H9 (cell line): ENCODE measurements around the gene ISG15. TPM values are rescaled to one million over a fixed set of nuclear protein-coding genes. Genes with fewer than 3 reads are reported as not detected.

Source experiments
- DNase-seq: peaks from one replicate; pipeline ENCODE4 v3.0.0-alpha.2; 2017
- H2AFZ ChIP-seq: one replicate; pipeline ENCODE4 v1.6.1; 2013; ENCODE audit warnings: mild to moderate bottlenecking, low read length, control low read depth, moderate library complexity
- H2AK5ac ChIP-seq: 2 replicates; pipeline ENCODE4 v1.6.1; 2013; ENCODE audit warnings: low read length, control low read depth, mixed read lengths; ENCODE audit not compliant: insufficient read length
- H2BK120ac ChIP-seq: one replicate; pipeline ENCODE4 v1.6.1; 2013; ENCODE audit warnings: low read depth, mild to moderate bottlenecking, low read length, control low read depth, inconsistent platforms; ENCODE audit not compliant: poor library complexity, severe bottlenecking
- H2BK12ac ChIP-seq: 2 replicates; pipeline ENCODE4 v1.6.1; 2013; ENCODE audit warnings: low read length, control low read depth, mixed read lengths, low read depth; ENCODE audit not compliant: insufficient read length
- H2BK15ac ChIP-seq: 2 replicates; pipeline ENCODE4 v1.6.1; 2013; ENCODE audit warnings: low read depth, low read length, control low read depth
- H2BK20ac ChIP-seq: one replicate; pipeline ENCODE4 v1.6.1; 2013; ENCODE audit warnings: low read depth, mild to moderate bottlenecking, low read length, control low read depth, inconsistent platforms; ENCODE audit not compliant: poor library complexity, severe bottlenecking
- H2BK5ac ChIP-seq: 2 replicates; pipeline ENCODE4 v1.6.1; 2013; ENCODE audit warnings: low read length, control low read depth, mixed read lengths; ENCODE audit not compliant: insufficient read length
- H3K14ac ChIP-seq: 2 replicates; pipeline ENCODE4 v1.6.1; 2013; ENCODE audit warnings: low read length, control low read depth; ENCODE audit not compliant: insufficient read depth
- H3K18ac ChIP-seq: 2 replicates; pipeline ENCODE4 v1.6.1; 2013; ENCODE audit warnings: low read depth, mild to moderate bottlenecking, mixed read lengths, low read length, control low read depth; ENCODE audit not compliant: insufficient read length
- H3K23ac ChIP-seq: 2 replicates; pipeline ENCODE4 v1.6.1; 2013; ENCODE audit warnings: low read length, control low read depth, mixed read lengths, low read depth; ENCODE audit not compliant: insufficient read length
- H3K23me2 ChIP-seq: 2 replicates; pipeline ENCODE4 v1.6.1; 2013; ENCODE audit warnings: low read depth, mild to moderate bottlenecking, mixed read lengths, low read length, control low read depth; ENCODE audit not compliant: insufficient read length, poor library complexity, severe bottlenecking
- H3K27ac ChIP-seq: 2 replicates; pipeline ENCODE4 v1.5.1; 2013; ENCODE audit warnings: low read length, control low read depth, mixed read lengths, low read depth; ENCODE audit not compliant: insufficient read length
- H3K27me3 ChIP-seq: 2 replicates; pipeline ENCODE4 v1.6.1; 2013; ENCODE audit warnings: low read length, control low read depth, inconsistent platforms; ENCODE audit not compliant: insufficient read depth
- H3K4ac ChIP-seq: 2 replicates; pipeline ENCODE4 v1.6.1; 2013; ENCODE audit warnings: low read depth, mild to moderate bottlenecking, control low read depth, inconsistent platforms, low read length, moderate library complexity
- H3K4me1 ChIP-seq: 2 replicates; pipeline ENCODE4 v1.6.1; 2013; ENCODE audit warnings: low read length, control low read depth, inconsistent platforms; ENCODE audit not compliant: insufficient read depth
- H3K4me2 ChIP-seq: 2 replicates; pipeline ENCODE4 v1.6.1; 2013; ENCODE audit warnings: low read length, control low read depth, mixed read lengths; ENCODE audit not compliant: insufficient read length, insufficient read depth
- H3K56ac ChIP-seq: 2 replicates; pipeline ENCODE4 v1.6.1; 2013; ENCODE audit warnings: low read depth, mild to moderate bottlenecking, mixed read lengths, low read length, control low read depth; ENCODE audit not compliant: insufficient read length
- H3K79me1 ChIP-seq: 2 replicates; pipeline ENCODE4 v1.6.1; 2013; ENCODE audit warnings: low read depth, mild to moderate bottlenecking, moderate library complexity, low read length, control low read depth, inconsistent platforms; ENCODE audit not compliant: insufficient read depth, poor library complexity, severe bottlenecking
- H3K79me2 ChIP-seq: 2 replicates; pipeline ENCODE4 v1.6.1; 2013; ENCODE audit warnings: low read length, control low read depth, inconsistent platforms; ENCODE audit not compliant: insufficient read depth
- H3K9ac ChIP-seq: 2 replicates; pipeline ENCODE4 v1.6.1; 2013; ENCODE audit warnings: low read length, control low read depth, mixed read lengths; ENCODE audit not compliant: insufficient read length; ENCODE audit errors: extremely low read depth
- H3K9me3 ChIP-seq: one replicate; pipeline ENCODE4 v1.6.1; 2013; ENCODE audit warnings: low read depth, low read length, inconsistent platforms; ENCODE audit not compliant: control insufficient read depth
- H3T11ph ChIP-seq: one replicate; pipeline ENCODE4 v1.6.1; 2013; ENCODE audit warnings: mild to moderate bottlenecking, low read length, control low read depth, inconsistent platforms
- H4K20me1 ChIP-seq: one replicate; pipeline ENCODE4 v1.6.1; 2013; ENCODE audit not compliant: control insufficient read depth, insufficient read length, insufficient read depth
- H4K5ac ChIP-seq: 2 replicates; pipeline ENCODE4 v1.6.1; 2013; ENCODE audit warnings: low read depth, mild to moderate bottlenecking, mixed read lengths, low read length, control low read depth; ENCODE audit not compliant: insufficient read length
- H4K8ac ChIP-seq: replicated peaks from 2 replicates; pipeline ENCODE4 v1.6.1; 2013; ENCODE audit warnings: low read length, control low read depth, mixed read lengths, low read depth; ENCODE audit not compliant: insufficient read length
- H4K91ac ChIP-seq: 2 replicates; pipeline ENCODE4 v1.6.1; 2013; ENCODE audit warnings: low read depth, mild to moderate bottlenecking, moderate library complexity, mixed read lengths, low read length, control low read depth; ENCODE audit not compliant: insufficient read length
- H3K27ac Mint-ChIP-seq, 3 experiments: 2 replicates in 2 of 3; 3 replicates in 1 of 3; pipeline ENCODE4 v1.8.0; 2020 to 2021; ENCODE audit warnings: mixed read lengths in 3 of 3, mild to moderate bottlenecking in 1 of 3, moderate library complexity in 1 of 3
- H3K27me3 Mint-ChIP-seq: 2 replicates; pipeline ENCODE4 v1.8.0; 2021; ENCODE audit warnings: low read depth, mild to moderate bottlenecking, moderate library complexity, mixed read lengths
- H3K36me3 Mint-ChIP-seq, 3 experiments: 2 replicates in 2 of 3; 3 replicates in 1 of 3; pipeline ENCODE4 v1.8.0; 2020 to 2021; ENCODE audit warnings: low read depth in 3 of 3, mixed read lengths in 3 of 3; ENCODE audit not compliant: insufficient read depth in 1 of 3
- H3K4me1 Mint-ChIP-seq, 2 experiments: 2 replicates each; pipeline ENCODE4 v1.8.0; 2020; ENCODE audit warnings: mixed read lengths in 2 of 2
- H3K4me3 Mint-ChIP-seq, 2 experiments: 2 replicates in 1 of 2; 3 replicates in 1 of 2; pipeline ENCODE4 v1.8.0; 2020 to 2021; ENCODE audit warnings: mild to moderate bottlenecking in 2 of 2, mixed read lengths in 2 of 2, moderate library complexity in 1 of 2
- H3K9me3 Mint-ChIP-seq, 2 experiments: 2 replicates in 1 of 2; 3 replicates in 1 of 2; pipeline ENCODE4 v1.8.0; 2020; ENCODE audit warnings: mild to moderate bottlenecking in 2 of 2, mixed read lengths in 2 of 2, moderate library complexity in 1 of 2
- CTCF ChIP-seq: fragments of 200-600 bp; sonication (generic); conservative IDR thresholded peaks from 3 replicates; pipeline ENCODE4 v1.8.0; 2021; ENCODE audit warnings: antibody characterized with exemption, mild to moderate bottlenecking
- WGBS: extraction: QIAGEN DNeasy Blood & Tissue Kit; methylation state at CpG from one replicate; pipeline ENCODE4 v1.1.7; 2013; ENCODE audit warnings: missing lambda C conversion rate, low lambda C conversion rate, mixed read lengths; ENCODE audit not compliant: insufficient read length; ENCODE audit errors: extremely low coverage; 5-methylcytosine and 5-hydroxymethylcytosine counted together
- total RNA-seq: library from RNA; stranded (reverse); gene quantifications from 2 replicates; pipeline ENCODE4 v1.2.1, GENCODE V29; 2021

Gene ISG15
- total RNA-seq, 1 experiment from 2014 or later = 39.7 TPM

DNA sequence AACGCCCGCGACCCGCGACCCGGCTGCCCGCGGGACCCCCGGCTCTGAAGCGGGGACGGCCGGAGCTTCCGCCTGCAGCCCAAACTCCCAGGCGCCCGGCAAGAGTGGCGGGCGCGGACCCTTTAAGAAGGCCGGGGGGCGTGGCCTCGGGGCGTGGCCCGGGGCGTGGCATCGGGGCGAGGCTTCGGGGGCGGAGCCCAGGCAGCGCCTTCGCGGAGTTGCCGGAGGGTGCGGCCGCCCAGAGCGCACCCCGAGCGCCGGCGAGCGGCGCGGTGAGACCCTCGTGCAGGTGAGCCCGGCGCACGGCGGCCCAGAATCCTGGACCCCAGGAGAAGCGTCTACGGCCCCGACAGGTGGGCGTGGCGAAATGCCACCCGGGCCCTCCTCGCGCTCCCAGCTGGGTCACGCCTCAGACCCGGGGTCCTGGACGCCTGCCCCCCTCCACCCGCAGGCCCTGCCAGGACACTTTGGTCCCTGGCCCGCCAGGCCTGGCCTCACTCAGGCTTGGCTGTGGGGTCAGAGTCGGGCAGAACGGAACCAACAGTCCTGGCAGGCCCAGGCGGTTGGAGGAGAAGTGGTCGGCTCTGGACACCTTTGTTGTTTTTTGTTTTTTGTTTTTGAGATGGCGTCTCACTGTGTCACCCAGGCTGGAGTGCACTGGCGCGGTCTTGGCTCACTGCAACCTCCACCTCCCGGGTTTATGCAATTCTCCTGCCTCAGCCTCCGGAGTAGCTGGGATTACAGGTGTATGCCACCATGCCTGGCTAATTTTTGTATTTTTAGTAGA is 46.4 kb downstream of the ISG15 start:
- H3K9me3 Mint-ChIP-seq = no peaks in the 10 kb centered on the region
- H4K8ac ChIP-seq = no peak overlapping the region
- H3K4me3 Mint-ChIP-seq = peak overlapping the region; percentile 45 to 75
- no peak overlapping the region for H2BK15ac ChIP-seq
- H3T11ph ChIP-seq = no peak overlapping the region
- no peaks in the 10 kb centered on the region for H3K79me1 ChIP-seq
- peak overlapping the region; percentile 60 for H3K4me2 ChIP-seq
- peaks cover 14 to 19% of the 10 kb centered on the region in 2 experiments for H3K4me1 Mint-ChIP-seq
- peaks cover 0 to 9% (median 8%) of the 10 kb centered on the region in 3 experiments; a peak in 4 of 7 replicates for H3K36me3 Mint-ChIP-seq
- H3K56ac ChIP-seq = no peak overlapping the region
- H4K5ac ChIP-seq = no peak overlapping the region
- H2AK5ac ChIP-seq = no peak overlapping the region
- no peaks in the 10 kb centered on the region for H4K20me1 ChIP-seq
- H3K27me3 Mint-ChIP-seq = peaks cover 72% of the 10 kb centered on the region
- H3K23me2 ChIP-seq = peaks cover 8% of the 10 kb centered on the region
- no peaks in the 10 kb centered on the region for H3K4me1 ChIP-seq
- no peak overlapping the region for H3K27ac ChIP-seq
- H3K27me3 ChIP-seq = peaks cover 6% of the 10 kb centered on the region; the same call in 1 of the 2 replicates
- no peak overlapping the region for H3K4ac ChIP-seq
- TF ChIP-seq CTCF = peak; percentile 9; the same call in 2 of the 3 replicates
- H3K27ac Mint-ChIP-seq = no peak overlapping the region; a peak in 1 of 7 replicates
- H3K23ac ChIP-seq = no peak overlapping the region
- no peak overlapping the region for H2AFZ ChIP-seq
- H2BK20ac ChIP-seq = no peak overlapping the region
- H3K79me2 ChIP-seq = no peaks in the 10 kb centered on the region
- no peak overlapping the region for H4K91ac ChIP-seq
- H2BK12ac ChIP-seq = no peak overlapping the region
- H3K9ac ChIP-seq = no peak overlapping the region
- no peak overlapping the region for H3K18ac ChIP-seq
- no peak overlapping the region for H2BK120ac ChIP-seq
- no CpG with 5 or more reads among the region's 69 CpGs for WGBS
- no peak overlapping the region for H3K14ac ChIP-seq
- no peak overlapping the region for H2BK5ac ChIP-seq
- DNase-seq = peak; percentile 87
- H3K9me3 ChIP-seq = no peaks in the 10 kb centered on the region
